CD4-positive, alpha-beta T cell treated with Interleukin-6 at 100 ng/mL for 8 hours (primary cell): Measurements from ENCODE around the gene CLEC2A.
A peak's percentile ranks its signal among the peaks of the same experiment; 100 is the strongest.
"Not testable (repeated sequence)": the region's sequence is repeated elsewhere in the genome, so short reads cannot be mapped to it uniquely, and the experiment has no call there.

Experiments used
- DNase-seq: peaks from one replicate; pipeline ENCODE4 v3.0.0-alpha.2; 2020; ENCODE audit warnings: mixed read lengths, low spot score

CLEC2A gene

DNA sequence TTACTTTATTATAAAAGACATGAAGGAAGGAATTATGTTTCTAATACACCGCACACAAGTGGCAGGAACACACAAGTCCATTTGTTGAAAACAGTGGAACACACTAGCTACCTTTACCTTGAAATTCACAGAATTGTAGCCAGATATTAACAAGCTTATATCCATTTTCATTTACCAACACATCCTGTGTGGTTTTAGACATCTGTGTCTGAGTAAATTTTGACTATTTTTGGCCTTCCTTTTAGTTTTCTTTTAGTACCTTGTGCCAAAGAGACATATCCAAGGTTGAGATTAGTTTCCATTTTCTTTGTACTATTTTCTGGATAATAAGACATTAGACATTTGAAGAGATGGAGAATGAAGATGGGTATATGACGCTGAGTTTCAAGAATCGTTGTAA, 50.9 kb downstream of the CLEC2A start, which contains the start of gene KLRF2:
Gene KLRF2, plus strand, starts transcription at position 244 of the 400 bp plus-strand sequence. Its CDS starts 107 bp downstream, at position 351.
- DNase-seq = no peak

DNA sequence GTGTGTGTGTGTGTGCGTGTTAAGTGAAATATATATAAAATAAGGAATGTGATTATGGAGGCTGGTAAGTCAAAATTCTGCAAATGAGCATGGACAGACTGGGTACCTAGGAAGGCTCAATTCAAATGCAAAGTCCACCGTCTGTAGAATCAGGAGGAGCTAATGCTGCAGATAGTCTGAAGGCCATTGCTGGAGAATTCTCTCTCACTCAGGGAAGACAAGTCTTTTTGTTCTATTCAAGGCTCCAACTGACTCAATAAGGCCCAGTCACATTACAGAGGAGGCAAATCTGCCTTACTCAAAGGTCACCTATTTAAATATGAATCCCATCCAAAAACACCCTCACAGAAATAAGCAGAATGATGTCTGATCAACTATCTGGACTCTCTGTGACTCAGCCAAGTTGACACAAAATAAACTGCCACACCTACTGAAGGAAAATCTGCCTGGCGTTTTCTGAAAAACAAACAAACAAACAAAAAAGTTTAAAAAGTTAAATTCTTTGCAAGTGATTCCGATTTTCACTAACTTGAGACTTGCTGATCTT, 51.6 kb downstream of the CLEC2A start:
- no peak for DNase-seq

DNA sequence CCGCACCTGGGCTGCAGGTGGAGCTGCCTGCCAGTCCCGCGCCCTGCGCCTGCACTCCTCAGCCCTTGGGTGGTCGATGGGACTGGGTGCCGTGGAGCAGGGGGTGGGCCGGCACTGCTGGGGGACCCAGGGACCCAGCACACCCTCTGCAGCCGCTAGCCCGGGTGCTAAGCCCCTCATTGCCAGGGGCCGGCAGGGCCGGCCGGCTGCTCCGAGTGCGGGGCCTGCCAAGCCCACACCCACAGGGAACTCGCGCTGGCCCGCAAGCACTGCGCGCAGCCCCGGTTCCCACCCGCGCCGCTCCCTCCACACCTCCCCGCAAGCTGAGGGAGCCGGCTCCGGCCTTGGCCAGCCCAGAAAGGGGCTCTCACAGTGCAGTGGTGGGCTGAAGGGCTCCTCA, 56.0 kb downstream of the CLEC2A start:
- DNase-seq = not testable (repeated sequence)

DNA sequence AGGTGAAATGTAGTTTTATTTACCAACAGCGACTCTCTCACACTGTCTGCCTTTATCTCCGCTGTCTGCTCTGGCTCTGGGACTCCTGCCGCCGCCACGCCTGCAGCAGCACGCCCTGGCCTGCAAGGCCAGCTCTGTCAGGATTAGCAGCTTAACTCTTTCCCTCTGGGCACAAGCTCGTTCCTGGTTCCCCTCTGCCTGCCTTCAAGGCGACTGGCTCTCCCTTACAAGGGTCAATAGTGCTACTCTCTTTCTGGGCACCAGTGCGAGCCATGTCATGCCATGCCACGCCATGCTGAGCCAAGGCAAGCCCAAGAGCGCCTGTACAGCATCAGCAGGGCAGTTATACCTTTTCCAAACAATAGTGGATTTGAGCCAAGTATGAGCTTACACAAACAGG, 59.4 kb downstream of the CLEC2A start:
- no peak for DNase-seq

DNA sequence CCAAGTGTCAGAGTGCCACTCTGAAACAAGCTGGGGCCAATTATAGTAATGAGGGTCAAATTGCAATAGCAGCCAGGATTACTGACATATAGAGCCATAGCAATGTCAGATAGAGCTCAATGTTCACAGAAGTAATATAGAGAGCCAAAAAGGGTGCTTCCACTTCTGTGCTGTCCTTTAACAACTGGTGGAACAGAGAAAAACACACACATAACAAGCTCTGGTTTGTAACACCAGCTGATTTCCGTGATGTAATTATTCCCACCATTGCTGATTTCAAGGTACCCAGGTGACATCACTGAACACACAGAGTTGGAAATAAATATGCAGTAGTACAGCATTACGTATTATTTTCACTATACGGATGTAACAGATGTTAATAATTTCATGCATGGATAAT, 60.0 kb downstream of the CLEC2A start:
- no peak for DNase-seq

DNA sequence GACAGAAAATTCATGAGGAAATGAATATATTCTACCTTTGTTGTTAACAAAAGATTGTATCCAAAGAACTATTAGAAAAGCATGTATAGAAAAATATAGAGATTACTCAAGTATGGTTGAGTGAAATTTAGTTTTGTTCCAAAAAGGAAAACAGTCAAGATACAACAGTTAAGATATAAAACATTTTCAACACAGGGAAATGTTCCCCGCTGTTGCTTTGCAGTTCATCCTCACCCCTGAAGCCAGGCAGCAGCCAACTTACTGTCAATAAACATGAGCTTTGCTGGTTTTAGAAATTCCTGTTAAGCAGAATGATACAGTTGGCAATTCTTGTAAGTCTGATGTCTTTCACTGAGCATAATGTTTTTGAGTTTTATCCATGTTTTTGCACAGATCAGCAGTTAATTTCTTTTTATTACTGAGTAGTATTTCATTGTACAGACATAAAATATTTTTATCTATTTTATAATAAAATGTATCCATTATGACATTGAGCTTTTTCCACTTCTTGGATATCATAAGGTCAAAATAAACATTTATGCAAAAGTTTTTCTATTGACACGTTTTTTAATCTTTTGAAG, 61.8 kb downstream of the CLEC2A start:
- DNase-seq = peak; percentile 20

DNA sequence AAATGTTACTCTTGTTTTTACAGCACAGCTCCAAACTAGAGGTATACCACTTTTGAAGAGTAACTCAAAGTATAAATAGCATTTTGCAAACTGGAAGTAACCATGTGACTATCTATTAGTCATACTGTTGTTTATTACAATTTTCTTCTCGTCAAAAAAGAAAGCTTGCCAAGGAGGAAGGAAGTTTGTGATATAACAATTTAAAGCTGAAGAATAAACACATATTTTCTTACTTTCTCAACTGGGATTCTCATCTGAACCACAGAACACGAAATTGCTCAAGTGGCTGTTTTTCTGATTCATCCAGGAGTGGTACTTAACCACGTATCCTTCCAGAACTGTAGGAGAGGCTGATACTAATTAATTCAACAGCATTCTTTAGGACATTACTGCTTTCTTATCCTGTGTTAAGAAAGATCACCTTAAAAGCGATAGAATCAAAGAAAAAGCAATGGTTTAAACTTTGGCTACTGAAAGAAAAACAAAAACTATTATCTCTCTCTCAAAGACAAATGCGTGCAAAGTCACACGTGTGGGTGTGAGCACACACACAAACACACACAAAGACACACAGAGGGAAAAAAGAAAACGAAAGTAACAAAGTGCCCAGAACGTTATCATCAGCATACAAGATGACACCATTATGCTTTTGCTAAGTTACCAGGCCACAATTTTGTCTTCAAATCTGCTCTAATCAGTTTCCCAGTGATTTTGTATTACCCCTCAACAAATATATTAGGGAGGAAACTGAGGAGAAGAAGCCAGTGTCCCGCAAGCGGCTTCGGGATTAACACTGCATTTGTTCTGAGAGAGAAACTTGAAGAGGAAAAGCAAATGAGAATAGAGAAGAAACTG, 62.6 kb downstream of the CLEC2A start, which contains the start of gene CLEC2B:
Gene CLEC2B, minus strand, starts transcription at position 48 of the 855 bp plus-strand sequence.
- DNase-seq = peak; percentile 59

DNA sequence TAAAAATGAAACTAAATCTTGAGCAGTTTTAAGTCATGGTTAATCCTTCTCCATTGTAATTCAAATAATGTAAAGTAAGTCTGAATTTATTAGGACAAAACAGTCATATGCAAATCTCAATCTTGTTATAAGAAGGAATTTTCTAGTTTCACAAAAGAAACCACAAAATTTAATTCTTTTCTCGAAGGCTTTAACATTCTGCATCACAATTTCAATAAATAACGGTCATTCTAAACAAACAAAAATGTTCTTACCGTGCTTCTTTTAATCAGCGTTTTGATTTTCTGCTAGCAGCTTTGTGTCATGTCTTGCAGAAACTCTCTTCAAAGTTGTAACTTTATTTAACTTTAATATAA, 63.2 kb downstream of the CLEC2A start:
- no peak for DNase-seq

DNA sequence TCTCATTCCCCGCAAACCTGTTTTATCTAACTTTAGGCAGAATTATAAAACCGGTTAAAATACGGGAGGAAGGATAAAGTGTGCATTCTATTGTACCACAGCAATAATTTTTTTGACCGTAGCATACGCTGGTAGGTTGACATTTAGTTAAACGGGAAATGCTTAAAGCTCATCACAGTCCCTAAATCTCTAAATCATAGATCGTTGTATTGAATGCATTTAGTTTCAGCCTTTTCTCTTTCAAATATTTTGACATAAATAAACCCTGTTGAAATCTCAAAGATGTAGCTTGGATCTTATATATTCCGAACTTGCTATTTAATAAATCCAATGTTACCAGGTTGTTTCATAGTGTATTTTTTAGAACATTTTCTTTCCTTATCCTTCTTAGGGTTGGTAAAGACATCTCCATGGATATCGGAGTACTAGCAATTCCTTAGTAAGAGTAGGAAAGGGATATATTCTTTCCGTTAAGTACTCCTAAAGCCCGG, 63.8 kb downstream of the CLEC2A start:
- peak; percentile 13 for DNase-seq

DNA sequence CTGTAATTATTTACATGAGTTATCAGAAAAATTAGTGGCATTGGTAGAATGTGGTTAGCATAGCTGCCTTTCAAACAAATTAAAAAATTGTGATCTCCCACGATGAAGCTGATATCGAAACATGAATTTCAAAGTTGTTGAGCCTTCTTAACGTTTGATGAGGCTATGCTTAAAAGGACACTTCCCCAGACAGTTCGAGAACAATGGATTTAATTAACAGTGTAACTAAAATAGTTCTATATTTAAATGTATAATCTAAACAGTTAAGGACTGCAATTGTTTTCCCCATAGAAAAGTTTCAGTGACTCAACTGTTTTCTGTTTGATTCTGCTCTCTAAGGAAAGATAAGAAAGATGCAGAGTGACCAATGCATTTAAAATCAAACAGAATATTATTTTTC, 64.6 kb downstream of the CLEC2A start:
- no peak for DNase-seq

DNA sequence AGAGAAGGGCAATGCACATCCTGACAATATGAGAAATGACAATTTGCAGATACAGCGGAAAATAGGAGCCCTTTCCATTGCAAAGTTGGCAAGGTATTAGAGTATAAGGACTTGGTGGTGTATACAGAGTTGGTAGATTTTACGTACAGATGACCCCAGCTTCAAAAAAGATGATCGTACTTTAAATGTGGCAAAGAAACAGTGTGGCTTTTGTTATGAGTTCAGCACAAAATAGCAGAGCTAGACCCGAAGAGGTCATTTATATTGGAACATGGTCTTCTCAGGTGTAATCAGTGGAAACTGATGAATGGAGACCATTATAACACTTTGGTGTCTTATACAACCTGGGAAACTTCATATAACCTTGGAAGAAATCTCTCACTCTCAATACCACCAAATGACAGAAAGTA, 65.3 kb downstream of the CLEC2A start:
- no peak for DNase-seq

DNA sequence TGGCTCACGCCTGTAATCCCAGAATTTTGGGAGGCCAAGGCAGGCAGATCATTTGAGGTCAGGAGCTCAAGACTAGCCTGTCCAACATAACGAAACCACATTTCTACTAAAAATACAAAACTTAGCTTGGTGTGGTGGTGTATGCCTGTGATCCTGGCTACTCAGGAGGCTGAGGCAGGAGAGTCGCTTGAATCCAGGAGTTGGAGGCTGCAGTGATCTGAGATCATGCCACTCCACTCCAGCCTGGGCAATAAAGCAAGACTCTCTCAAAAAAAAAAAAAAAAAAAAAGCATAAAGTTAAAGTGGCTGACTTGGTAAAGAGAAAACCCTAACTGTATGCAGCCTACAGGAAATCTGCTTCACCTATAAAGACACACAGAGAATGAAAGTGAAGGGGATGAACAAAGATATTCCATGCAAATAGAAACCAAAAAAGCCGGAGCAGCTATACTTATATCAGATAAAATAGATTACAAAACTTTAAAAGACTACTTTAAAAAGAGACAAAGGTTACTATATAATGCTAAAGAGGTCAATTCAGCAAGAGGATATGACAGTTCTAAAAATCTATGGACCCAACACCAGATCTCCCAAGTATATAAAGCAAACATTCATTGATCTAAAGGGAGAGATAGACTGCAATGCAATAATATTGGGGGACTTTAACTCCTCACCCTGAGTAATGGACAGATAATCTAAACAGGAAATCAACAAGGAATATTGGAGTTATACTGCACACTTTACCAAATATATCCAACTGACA, 67.1 kb downstream of the CLEC2A start:
- peak; percentile 21 for DNase-seq
